ENCODE data around the gene GPX4. TPM values are rescaled to one million over a fixed set of nuclear protein-coding genes. Genes with fewer than 3 reads are reported as not detected.

GPX4 gene
- total RNA-seq, 3 donors from 2014 or later: 126 to 187 (median 144) TPM

DNA sequence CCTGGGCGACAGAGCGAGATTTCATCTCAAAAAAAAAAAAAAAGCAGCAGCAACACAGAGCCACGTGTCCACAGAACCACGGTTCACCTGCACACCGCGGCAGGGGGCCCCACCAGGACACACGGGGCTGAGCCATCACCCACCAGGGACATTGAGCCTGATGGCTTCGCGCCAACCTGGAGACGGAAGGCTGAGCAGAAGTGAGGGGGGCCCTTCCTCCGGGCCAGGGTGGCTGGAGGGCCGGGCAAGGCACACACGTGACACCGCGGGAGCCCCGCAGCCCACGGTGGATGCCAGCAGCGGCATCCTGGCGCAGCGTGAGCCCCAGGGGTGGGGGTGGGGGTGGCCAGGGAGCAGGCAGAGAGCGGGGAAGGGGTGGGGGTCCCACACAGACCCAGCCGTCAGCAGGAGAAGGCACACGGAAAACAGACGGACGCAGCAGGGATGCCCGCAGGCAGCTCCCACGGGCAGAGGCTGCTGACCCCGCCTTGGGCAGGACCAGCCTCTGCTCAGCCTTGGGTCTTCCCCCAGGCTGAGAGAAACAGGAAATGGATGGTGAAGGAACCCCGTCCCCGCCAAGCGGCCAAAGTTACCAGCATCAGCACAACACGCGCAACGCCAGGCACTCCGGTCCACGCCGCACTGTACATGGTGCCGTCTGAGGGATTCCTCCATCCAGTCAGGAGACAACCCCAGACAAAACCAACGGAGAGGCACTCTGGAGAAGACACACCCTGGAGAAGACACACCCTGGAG lies 36.7 kb downstream of the GPX4 start:
- H3K36me3 ChIP-seq (ENCODE audit: low read depth): no peaks in the 10 kb centered on the region
- DNase-seq (no peak), ATAC-seq (no peak)
- no peak overlapping the region for H3K4me3 ChIP-seq
- intact Hi-C loops (cut with DNase I, micrococcal nuclease): no loop called here
- TF ChIP-seq CTCF (IDR thresholded peaks at IDR 0.05): no peak
- H3K4me1 ChIP-seq (ENCODE audit: low read depth): peaks cover 14% of the 10 kb centered on the region
- no peaks in the 10 kb centered on the region for H3K9me3 ChIP-seq

GRCh38 chr19:1141944-1142343 lies 38.1 kb downstream of the GPX4 start:
- Histone ChIP-seq H3K36me3 (ENCODE audit: low read depth) (no peaks in the 10 kb centered on the region), H3K4me1 (ENCODE audit: low read depth) (no peaks in the 10 kb centered on the region), H3K4me3 (no peak overlapping the region), H3K9me3 (no peaks in the 10 kb centered on the region)
- DNase-seq (no peak), ATAC-seq (peak; percentile 41)
- intact Hi-C loops (cut with DNase I, micrococcal nuclease): no loop called here
- no peak for TF ChIP-seq CTCF (IDR thresholded peaks at IDR 0.05)

DNA sequence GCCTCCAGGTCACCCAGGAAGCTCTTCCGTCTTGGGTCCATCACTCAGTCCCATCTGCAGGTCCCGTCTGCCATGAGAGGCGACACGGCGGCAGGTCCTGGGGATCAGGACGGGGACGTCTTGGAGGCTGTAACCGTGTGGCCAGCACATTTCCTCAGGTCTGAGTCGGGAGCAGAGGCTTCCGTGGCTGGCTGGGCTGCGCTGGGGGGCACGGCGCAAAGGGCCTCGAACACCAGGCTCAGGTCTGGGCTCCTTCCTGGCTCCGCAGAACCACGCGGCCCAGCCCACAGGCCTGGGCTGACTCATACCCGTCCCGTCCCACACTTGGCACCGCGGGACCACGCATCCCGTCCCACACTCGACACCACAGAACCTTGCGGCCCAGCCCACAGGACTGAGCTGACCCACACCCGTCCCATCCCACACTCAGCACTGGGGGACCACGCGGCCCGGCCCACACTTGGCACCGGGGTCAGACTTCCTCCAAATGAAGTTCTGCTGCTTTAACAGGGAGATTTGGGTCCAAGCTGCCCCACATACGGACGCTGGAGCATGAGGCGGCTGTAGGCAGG lies 40.1 kb downstream of the GPX4 start:
- DNase-seq (no peak), ATAC-seq (no peak)
- no peaks in the 10 kb centered on the region for H3K36me3 ChIP-seq (ENCODE audit: low read depth)
- intact Hi-C loops (cut with DNase I, micrococcal nuclease): no loop called here
- no peak overlapping the region for H3K4me3 ChIP-seq
- H3K4me1 ChIP-seq (ENCODE audit: low read depth): no peaks in the 10 kb centered on the region
- no peak for TF ChIP-seq CTCF (IDR thresholded peaks at IDR 0.05)
- no peaks in the 10 kb centered on the region for H3K9me3 ChIP-seq

GRCh38 chr19:1144741-1145140 lies 40.9 kb downstream of the GPX4 start:
- Histone ChIP-seq H3K4me3 (no peak overlapping the region), H3K4me1 (ENCODE audit: low read depth) (no peaks in the 10 kb centered on the region), H3K36me3 (ENCODE audit: low read depth) (no peaks in the 10 kb centered on the region), H3K9me3 (no peaks in the 10 kb centered on the region)
- ATAC-seq (no peak), DNase-seq (no peak)
- intact Hi-C loops (cut with DNase I, micrococcal nuclease): no loop called here
- no peak for TF ChIP-seq CTCF (IDR thresholded peaks at IDR 0.05)

- Histone ChIP-seq H3K4me3 (no peak overlapping the region), H3K9me3 (no peaks in the 10 kb centered on the region), H3K36me3 (ENCODE audit: low read depth) (no peaks in the 10 kb centered on the region), H3K4me1 (ENCODE audit: low read depth) (no peaks in the 10 kb centered on the region)
- ATAC-seq: no peak
- intact Hi-C loops (cut with DNase I, micrococcal nuclease): no loop called here
- DNase-seq: no peak
- TF ChIP-seq CTCF (IDR thresholded peaks at IDR 0.05): no peak
These were observed 42.0 kb downstream of the GPX4 start for GRCh38 chr19:1145635-1146411.

Measured in mucosa of descending colon (tissue), 3 donors.